ENCODE measurements around the gene CSMD2. TPM values are rescaled to one million over a fixed set of nuclear protein-coding genes. Genes with fewer than 3 reads are reported as not detected.

CSMD2 gene
- total and polyA plus RNA-seq, 8 donors, result 0.20 to 0.81 (median 0.47) TPM

GRCh38 chr1:33905241-33905640 is 259.8 kb downstream of the CSMD2 start:
- H3K9me3 ChIP-seq, result no peaks in the 10 kb centered on the region
- no peaks in the 10 kb centered on the region for H3K36me3 ChIP-seq
- H3K4me1 ChIP-seq, result no peaks in the 10 kb centered on the region
- no peak for TF ChIP-seq CTCF (IDR thresholded peaks at IDR 0.05)
- H3K27ac ChIP-seq, result no peak overlapping the region
- no peak for ATAC-seq
- peaks cover 0 to 10% of the 10 kb centered on the region in 2 donors for H3K27me3 ChIP-seq
- no peak for DNase-seq
- intact Hi-C loops (cut with DNase I), result no loop called here
- H3K4me3 ChIP-seq, result no peak overlapping the region

- no peak for TF ChIP-seq CTCF (IDR thresholded peaks at IDR 0.05)
- intact Hi-C loops (cut with DNase I), result no loop called here
- Histone ChIP-seq H3K27ac (no peak overlapping the region), H3K27me3 (peaks cover 0 to 10% of the 10 kb centered on the region in 2 donors), H3K4me1 (no peaks in the 10 kb centered on the region), H3K9me3 (no peaks in the 10 kb centered on the region), H3K36me3 (no peaks in the 10 kb centered on the region), H3K4me3 (no peak overlapping the region)
- no peak for DNase-seq
- ATAC-seq, result peak; percentile 81
Observed at GRCh38 chr1:33903210-33903589, 261.8 kb downstream of the CSMD2 start.

GRCh38 chr1:33902486-33903209 is 262.4 kb downstream of the CSMD2 start:
- no peak overlapping the region for H3K27ac ChIP-seq
- no peak for DNase-seq
- TF ChIP-seq CTCF (IDR thresholded peaks at IDR 0.05), result no peak
- no peak overlapping the region for H3K4me3 ChIP-seq
- ATAC-seq, result peak; percentile 72
- intact Hi-C loops (cut with DNase I), result no loop called here
- no peaks in the 10 kb centered on the region for H3K9me3 ChIP-seq
- H3K27me3 ChIP-seq, result peaks cover 0 to 10% of the 10 kb centered on the region in 2 donors
- no peaks in the 10 kb centered on the region for H3K36me3 ChIP-seq
- no peaks in the 10 kb centered on the region for H3K4me1 ChIP-seq

GRCh38 chr1:33899746-33900145 is 265.3 kb downstream of the CSMD2 start:
- no peak for TF ChIP-seq CTCF (IDR thresholded peaks at IDR 0.05)
- H3K27ac ChIP-seq, result no peak overlapping the region
- intact Hi-C loops (cut with DNase I), result no loop called here

GRCh38 chr1:33898881-33899280 is 266.1 kb downstream of the CSMD2 start:
- H3K9me3 ChIP-seq, result no peaks in the 10 kb centered on the region
- intact Hi-C loops (cut with DNase I), result no loop called here

More at GRCh38 chr1:33899746-33900145, 265.3 kb downstream of the CSMD2 start:
- H3K36me3 ChIP-seq, result no peaks in the 10 kb centered on the region
- no peaks in the 10 kb centered on the region for H3K9me3 ChIP-seq
- DNase-seq (no peak), ATAC-seq (no peak)
- H3K4me3 ChIP-seq, result no peak overlapping the region
- H3K27me3 ChIP-seq, result peaks cover 0 to 10% of the 10 kb centered on the region in 2 donors
- no peaks in the 10 kb centered on the region for H3K4me1 ChIP-seq

More at GRCh38 chr1:33898881-33899280, 266.1 kb downstream of the CSMD2 start:
- DNase-seq (no peak), ATAC-seq (no peak)
- Histone ChIP-seq H3K4me1 (no peaks in the 10 kb centered on the region), H3K27me3 (peaks cover 0 to 10% of the 10 kb centered on the region in 2 donors), H3K36me3 (no peaks in the 10 kb centered on the region), H3K4me3 (no peak overlapping the region), H3K27ac (no peak overlapping the region)
- no peak for TF ChIP-seq CTCF (IDR thresholded peaks at IDR 0.05)
